GM19452 (cell line): ENCODE data around the gene HIPK2.
A peak's percentile ranks its signal among the peaks of the same experiment; 100 is the strongest.

Experiments used
- ATAC-seq: cut with Tn5 transposase; IDR thresholded peaks from one replicate; pipeline ENCODE4 v1.9.1; 2021; ENCODE audit not compliant: unreplicated experiment

Gene HIPK2

GRCh38 chr7:139718141-139718540 lies 59.7 kb downstream of the HIPK2 start:
- ATAC-seq, result no peak

GRCh38 chr7:139716156-139716942 lies 61.4 kb downstream of the HIPK2 start:
- no peak for ATAC-seq

- ATAC-seq, result no peak
Observed at GRCh38 chr7:139715194-139715815, 62.5 kb downstream of the HIPK2 start.

DNA sequence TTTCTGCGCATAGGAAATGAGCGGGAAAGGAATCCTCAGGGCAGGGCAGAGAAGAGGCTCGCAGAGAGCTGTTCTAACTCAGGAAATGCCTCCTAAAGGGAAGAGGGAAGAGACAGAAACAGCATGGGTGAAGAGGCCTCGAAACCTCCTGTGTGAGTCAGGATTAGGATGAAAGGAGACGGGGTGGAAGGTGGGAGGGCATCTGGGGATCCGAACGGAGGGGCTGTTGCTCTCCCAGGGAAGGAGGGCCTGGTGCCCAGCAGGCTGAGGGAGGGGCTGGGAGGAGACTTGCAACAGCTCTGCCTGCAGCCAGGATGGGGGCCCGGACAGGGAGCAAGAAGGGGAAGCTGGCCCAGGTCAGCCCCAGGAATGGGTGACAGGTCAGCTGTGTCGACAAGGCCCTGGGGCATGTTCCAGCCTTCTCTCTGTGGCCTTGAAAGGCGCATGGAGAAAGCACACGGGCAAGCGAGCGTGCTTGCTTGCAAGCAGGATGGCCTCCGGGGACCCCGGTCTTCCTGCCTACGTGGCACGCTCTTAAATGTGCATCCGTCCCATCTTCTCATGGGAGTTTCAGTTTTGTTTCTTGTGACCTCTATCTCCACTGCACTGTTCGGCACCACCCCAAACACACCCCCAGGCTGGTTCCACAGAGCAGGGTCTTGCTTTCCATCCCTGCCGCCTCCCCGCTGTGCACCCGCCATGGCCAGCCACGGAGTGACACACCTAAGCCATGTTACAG lies 63.5 kb downstream of the HIPK2 start:
- peak; percentile 93 for ATAC-seq

DNA sequence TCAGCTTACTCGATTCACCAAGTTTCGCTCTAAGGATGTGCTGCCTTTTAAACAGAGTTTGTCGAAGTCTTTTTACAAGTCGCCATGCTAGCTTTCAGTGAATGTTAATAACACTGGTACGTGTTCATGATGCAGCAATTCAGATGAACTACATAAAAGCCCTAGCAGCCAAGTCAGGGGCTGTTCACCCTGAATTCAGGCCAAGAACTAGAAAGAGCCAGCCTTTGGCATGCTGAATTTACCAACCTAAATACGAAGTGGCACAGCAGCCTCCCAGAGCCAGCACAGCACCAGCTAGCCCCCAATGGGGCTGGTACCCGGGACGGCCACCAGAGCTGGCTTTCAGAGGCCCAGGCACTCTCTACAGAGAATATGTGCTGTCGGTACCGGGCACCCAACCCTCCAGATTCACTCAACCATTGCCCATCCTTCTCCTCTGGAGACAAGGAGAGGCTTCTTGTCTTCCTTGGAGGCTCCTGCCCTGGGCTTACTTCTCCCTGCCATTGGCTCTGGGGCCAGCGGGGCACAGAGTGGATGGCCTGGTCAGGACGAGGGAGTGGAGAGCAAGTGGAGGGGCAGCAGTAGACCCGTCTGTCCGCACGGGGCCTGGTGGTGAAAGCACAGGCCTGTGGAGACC lies 64.2 kb downstream of the HIPK2 start:
- ATAC-seq, result no peak

- no peak for ATAC-seq
Observed at GRCh38 chr7:139713061-139713460, 64.7 kb downstream of the HIPK2 start.

- no peak for ATAC-seq
Observed at GRCh38 chr7:139711991-139712743, 65.6 kb downstream of the HIPK2 start.

DNA sequence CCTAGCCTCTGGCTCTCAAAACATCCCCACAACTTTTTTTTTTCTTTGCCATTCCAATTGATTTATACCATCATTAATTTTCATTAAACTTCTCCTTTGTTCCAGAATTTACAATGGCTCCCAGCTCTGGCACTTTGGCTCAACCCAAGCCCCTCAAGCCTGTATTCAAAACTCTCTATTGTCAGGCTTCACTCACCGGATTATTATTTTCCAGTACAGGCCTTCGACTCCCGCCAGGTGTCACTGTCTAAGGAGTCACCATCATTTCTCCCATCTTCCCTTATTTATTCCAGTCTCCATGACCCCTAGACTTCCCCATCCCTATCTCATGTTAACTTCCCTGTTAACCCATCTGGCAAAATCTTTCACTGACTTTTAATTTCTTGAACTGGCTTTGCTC lies 67.8 kb downstream of the HIPK2 start:
- no peak for ATAC-seq

DNA sequence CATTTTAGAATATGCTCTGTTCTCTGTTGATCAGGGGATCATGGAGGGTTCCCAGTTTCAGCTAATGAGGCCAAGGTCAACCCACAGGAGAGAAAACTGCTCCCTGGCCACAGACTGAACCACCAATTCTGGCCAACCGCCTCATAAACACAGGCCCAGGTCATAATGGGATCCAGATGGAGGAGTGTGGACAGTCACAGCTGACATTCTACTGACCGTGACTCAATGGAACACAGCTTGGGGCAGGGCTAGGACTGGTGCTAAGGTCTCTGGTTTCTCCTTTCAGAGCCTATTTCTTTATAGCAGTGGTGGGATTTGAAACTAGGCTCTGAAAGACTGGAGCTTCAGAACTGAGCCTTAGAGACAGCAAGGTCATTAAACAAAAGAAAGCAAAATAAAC lies 68.3 kb downstream of the HIPK2 start:
- ATAC-seq, result no peak

DNA sequence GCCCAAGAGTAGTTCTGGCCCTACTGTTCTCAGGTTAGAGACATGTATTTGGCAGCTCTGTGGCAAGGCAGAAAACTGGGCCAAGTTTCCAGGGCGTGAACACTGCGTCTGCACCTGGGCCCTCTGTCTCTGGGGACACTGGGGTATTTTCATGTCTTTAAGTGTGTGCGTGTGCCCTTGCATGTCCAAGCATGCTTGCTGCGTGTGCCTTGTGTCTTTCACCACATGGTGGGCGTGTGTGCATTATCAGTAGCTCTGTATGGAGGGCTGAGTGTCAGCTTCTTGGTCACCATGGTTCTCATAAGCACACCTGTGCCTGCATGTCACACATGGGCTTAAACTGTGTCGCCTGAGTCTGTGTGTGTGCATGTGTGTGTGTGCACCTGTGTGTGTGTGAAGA lies 69.3 kb downstream of the HIPK2 start:
- ATAC-seq, result peak; percentile 82

DNA sequence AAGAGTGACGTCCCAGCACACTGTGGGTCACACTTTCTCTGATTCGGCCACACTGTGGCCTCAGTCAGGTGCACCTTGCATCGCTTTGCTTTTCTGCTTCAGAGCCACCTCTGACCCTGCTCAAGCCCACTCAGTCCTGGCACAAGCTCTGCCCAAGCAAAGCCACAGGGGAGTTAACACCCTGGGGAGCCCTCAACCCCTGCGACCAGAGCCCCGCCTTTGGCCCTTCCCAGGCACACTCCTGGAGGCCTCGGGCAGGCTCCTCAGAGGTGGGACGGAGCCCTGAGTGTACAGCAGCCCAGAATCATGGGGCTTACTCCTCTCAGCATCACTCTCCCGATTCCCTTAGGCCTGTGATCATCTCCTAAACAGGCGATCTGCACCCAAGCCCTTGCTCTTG lies 71.0 kb downstream of the HIPK2 start:
- no peak for ATAC-seq

- ATAC-seq, result no peak
Observed at GRCh38 chr7:139704308-139704879, 73.4 kb downstream of the HIPK2 start.

- ATAC-seq, result peak; percentile 29
Observed at GRCh38 chr7:139703487-139704307, 74.1 kb downstream of the HIPK2 start.

GRCh38 chr7:139702811-139703486 lies 74.8 kb downstream of the HIPK2 start:
- peak; percentile 73 for ATAC-seq

DNA sequence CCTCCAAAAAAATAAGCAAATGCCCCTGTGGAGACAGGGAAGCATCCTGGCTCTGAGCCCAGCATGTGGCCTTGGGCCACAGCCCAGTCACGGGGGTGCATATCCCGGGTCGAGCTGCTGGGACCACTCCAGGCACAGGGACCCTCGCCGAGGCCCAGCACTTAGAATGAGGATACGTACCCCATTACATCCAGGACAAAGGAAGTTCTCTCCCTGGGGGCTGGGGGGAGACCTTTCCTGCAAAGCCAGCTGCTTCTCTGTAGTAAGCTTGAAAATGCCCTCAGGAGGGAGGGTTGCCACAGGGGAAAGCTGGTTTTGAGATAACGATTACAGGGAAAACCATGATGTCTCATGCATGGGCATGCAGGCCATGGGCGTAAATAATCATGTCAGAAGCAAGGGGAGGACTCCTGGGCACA lies 75.5 kb downstream of the HIPK2 start:
- no peak for ATAC-seq

- ATAC-seq, result no peak
Observed at GRCh38 chr7:139701908-139702307, 75.9 kb downstream of the HIPK2 start.

DNA sequence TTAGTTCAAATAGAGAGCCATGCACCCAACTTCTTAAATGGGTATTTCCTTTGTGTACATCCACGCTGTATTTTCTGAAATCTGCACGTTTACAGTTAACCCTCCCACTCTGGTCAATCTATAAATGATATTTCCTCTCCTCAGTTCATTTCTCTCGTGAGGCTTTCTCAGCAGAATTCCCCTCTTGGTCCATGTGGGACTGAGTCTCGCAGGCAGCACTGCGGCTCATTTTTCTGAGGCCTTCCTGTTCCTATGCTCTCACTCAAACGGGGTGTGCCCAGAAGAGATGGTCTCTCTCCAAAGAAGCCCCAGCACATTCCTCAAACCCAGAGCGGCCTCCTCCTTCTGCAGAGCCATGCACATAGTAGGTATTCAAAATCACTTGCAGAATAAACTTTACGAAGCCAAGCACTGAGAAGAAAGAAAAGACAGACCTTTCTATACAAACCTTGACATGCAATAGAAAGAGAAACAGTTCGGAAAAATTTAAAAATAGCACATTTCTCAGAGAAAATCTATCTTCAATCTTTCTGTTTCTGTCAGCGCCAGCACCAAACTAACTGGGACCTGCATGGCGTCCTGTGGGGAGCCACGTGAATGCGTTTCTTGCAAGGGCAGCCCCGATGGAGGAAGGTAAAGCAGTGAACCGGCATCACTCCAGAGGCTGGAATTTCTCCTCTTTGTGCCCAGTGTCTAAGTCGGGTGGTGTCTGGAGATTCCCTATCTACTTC lies 77.1 kb downstream of the HIPK2 start:
- no peak for ATAC-seq
